Measurements from ENCODE around the gene ALLC. TPM values are rescaled to one million over a fixed set of nuclear protein-coding genes. Genes with fewer than 3 reads are reported as not detected.

The ALLC gene
- total RNA-seq, 1 donor from 2014 or later = not detected

GRCh38 chr2:3728104-3729054, 70.4 kb downstream of the ALLC start:
- TF ChIP-seq, protein P1, sequence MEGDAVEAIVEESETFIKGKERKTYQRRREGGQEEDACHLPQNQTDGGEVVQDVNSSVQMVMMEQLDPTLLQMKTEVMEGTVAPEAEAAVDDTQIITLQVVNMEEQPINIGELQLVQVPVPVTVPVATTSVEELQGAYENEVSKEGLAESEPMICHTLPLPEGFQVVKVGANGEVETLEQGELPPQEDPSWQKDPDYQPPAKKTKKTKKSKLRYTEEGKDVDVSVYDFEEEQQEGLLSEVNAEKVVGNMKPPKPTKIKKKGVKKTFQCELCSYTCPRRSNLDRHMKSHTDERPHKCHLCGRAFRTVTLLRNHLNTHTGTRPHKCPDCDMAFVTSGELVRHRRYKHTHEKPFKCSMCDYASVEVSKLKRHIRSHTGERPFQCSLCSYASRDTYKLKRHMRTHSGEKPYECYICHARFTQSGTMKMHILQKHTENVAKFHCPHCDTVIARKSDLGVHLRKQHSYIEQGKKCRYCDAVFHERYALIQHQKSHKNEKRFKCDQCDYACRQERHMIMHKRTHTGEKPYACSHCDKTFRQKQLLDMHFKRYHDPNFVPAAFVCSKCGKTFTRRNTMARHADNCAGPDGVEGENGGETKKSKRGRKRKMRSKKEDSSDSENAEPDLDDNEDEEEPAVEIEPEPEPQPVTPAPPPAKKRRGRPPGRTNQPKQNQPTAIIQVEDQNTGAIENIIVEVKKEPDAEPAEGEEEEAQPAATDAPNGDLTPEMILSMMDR (IDR thresholded peaks at IDR 0.05; ENCODE audit: unreplicated experiment) = peak; percentile 94
- Mint-ChIP-seq H3K27me3 (ENCODE audit: low read depth) (peaks cover 75% of the 10 kb centered on the region), H3K4me3 (peak overlapping the region; percentile 60), H3K36me3 (no peaks in the 10 kb centered on the region), H3K27ac (no peak overlapping the region), H3K9me3 (no peaks in the 10 kb centered on the region), H3K4me1 (peaks cover 9% of the 10 kb centered on the region)
- DNase-seq (ENCODE audit: low spot score in 2 of 2, unreplicated experiment in 2 of 2) = no peak

- no peaks in the 10 kb centered on the region for H3K36me3 Mint-ChIP-seq
- TF ChIP-seq, protein P1 (IDR thresholded peaks at IDR 0.05; ENCODE audit: unreplicated experiment) = no peak
Observed at GRCh38 chr2:3729055-3729448, 71.1 kb downstream of the ALLC start.

GRCh38 chr2:3729786-3730185, 71.8 kb downstream of the ALLC start:
- H3K36me3 Mint-ChIP-seq = no peaks in the 10 kb centered on the region
- H3K27me3 Mint-ChIP-seq (ENCODE audit: low read depth) = peaks cover 75% of the 10 kb centered on the region
- peaks cover 9% of the 10 kb centered on the region for H3K4me1 Mint-ChIP-seq
- no peaks in the 10 kb centered on the region for H3K9me3 Mint-ChIP-seq
- TF ChIP-seq, protein P1 (IDR thresholded peaks at IDR 0.05; ENCODE audit: unreplicated experiment) = no peak
- no peak overlapping the region for H3K4me3 Mint-ChIP-seq
- no peak overlapping the region for H3K27ac Mint-ChIP-seq
- no peak for DNase-seq (ENCODE audit: low spot score in 2 of 2, unreplicated experiment in 2 of 2)

More at GRCh38 chr2:3729055-3729448, 71.1 kb downstream of the ALLC start:
- DNase-seq (ENCODE audit: low spot score in 2 of 2, unreplicated experiment in 2 of 2) = no peak
- peaks cover 9% of the 10 kb centered on the region for H3K4me1 Mint-ChIP-seq
- H3K9me3 Mint-ChIP-seq = no peaks in the 10 kb centered on the region
- H3K4me3 Mint-ChIP-seq = no peak overlapping the region
- no peak overlapping the region for H3K27ac Mint-ChIP-seq
- peaks cover 75% of the 10 kb centered on the region for H3K27me3 Mint-ChIP-seq (ENCODE audit: low read depth)

GRCh38 chr2:3730646-3731045, 72.6 kb downstream of the ALLC start:
- Mint-ChIP-seq H3K27me3 (ENCODE audit: low read depth) (peaks cover 74% of the 10 kb centered on the region), H3K4me3 (no peak overlapping the region), H3K27ac (no peak overlapping the region), H3K4me1 (peaks cover 9% of the 10 kb centered on the region), H3K36me3 (no peaks in the 10 kb centered on the region), H3K9me3 (no peaks in the 10 kb centered on the region)
- TF ChIP-seq, protein P1 (IDR thresholded peaks at IDR 0.05; ENCODE audit: unreplicated experiment) = no peak
- no peak for DNase-seq (ENCODE audit: low spot score in 2 of 2, unreplicated experiment in 2 of 2)

DNA sequence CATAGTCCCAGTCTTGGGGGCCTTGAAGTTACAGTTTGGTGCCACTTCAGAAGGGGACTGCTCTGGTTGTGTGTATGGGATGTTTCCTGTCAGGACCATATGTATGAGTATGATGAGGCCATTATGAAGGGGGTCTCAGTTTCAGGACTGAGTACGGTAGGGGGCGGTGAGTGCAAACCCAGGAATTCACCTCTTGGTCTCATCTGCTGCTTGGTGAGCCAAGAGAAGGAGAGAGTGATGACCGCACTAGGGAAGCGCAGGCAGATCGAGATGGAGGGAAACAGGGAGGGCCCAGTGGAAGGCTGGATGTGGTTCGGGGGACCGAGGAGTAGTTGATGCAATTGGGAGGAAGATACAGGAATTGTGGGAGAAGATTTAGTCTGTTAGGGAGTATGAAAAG, 73.8 kb downstream of the ALLC start:
- Mint-ChIP-seq H3K27me3 (ENCODE audit: low read depth) (peaks cover 74% of the 10 kb centered on the region), H3K4me1 (peaks cover 9% of the 10 kb centered on the region), H3K4me3 (no peak overlapping the region), H3K27ac (no peak overlapping the region), H3K36me3 (no peaks in the 10 kb centered on the region), H3K9me3 (no peaks in the 10 kb centered on the region)
- TF ChIP-seq, protein P1 (IDR thresholded peaks at IDR 0.05; ENCODE audit: unreplicated experiment) = no peak
- DNase-seq (ENCODE audit: low spot score in 2 of 2, unreplicated experiment in 2 of 2) = no peak
